Endometrium (tissue), 2 donors: Measurements from ENCODE around the gene DCHS1.

Source experiments
- FAIRE-seq: peaks from 2 replicates; lab custom pipeline; 2012; peaks lifted over from hg19 to GRCh38; lab: Jason Lieb, UNC
- donor health status: control.
- donor health status: control.

The DCHS1 gene

DNA sequence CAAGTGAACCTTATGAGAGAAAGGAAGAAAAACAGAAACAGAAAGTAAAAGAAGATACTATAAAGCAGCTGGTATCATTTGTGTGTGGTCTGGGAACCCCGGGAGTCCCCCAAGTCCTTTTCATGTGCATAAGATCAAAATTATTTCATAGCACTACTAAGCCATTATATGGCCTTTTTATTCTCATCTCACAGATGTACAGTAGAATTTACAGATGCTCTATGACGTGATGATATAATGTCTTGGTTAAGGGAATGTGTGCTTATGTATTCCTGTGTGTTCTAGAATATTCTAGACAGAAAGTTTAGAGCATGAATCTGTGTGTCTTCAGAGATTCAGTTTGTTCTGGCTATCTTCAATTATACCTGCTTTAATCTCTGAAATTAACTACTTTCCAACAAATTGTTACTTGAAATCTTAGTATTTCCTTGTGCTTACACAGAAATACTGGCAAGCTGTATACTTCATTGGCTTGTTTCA, 27.8 kb downstream of the DCHS1 start:
- FAIRE-seq, result no peak

- no peak for FAIRE-seq
These were observed 28.4 kb downstream of the DCHS1 start for GRCh38 chr11:6626971-6627761.

DNA sequence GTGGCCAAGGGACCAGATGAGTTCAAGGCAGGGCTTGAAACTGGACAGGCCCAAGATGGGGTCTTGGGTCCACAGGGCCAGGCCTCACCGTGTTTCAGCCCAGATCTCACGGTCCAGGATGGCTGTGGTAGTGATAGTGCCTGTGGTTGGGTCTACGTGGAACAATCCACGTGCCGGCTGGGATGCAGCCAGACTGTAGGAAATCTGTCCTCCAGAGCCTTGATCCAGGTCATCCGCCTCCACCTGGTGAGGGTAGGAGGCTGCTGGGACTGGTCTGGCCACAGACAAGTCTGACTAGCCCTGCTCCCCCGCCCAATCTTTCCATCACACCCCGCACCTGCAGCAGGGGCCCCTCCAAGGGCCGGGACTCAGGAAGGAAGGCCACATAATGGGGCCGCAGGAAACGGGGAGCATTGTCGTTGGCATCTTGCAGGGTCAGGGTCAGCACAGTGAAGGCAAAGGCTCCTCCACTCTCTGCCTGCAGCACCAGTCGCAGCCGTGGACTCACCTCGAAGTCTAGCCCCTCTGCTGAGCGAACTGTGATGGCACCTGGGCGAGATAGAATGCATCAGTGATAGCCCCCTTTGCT, 29.7 kb downstream of the DCHS1 start:
- no peak for FAIRE-seq

DNA sequence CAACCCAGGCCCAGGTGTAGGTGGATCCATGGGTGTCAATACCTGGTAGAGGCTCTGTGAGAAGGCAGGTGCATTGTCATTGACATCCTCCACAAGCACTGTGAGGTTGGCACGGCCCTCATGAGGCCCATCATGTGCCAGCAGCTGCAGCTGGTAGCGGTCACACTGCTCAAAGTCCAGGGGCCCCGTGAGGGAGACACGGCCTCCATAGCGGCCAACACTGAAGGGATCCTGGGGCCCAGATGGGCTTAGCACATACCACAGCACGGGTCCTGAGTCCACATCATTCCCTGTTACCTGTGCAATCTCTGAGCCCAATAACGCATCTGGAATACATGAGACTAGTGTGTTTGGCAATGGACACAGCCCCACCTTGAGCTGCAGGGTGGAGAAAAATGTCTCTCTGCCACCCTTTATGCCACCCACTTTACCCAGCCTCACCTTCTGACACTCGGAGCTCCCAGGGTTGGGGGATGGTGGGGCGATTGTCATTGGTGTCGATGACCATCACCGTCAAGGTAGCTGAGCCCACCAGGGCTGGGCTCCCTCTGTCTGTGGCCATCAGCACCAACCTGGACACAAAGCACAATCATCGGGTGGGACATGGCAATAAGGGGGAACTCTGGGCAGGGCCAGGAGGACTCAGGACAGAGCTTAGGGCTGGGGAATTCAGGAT, 30.3 kb downstream of the DCHS1 start:
- FAIRE-seq, result no peak

DNA sequence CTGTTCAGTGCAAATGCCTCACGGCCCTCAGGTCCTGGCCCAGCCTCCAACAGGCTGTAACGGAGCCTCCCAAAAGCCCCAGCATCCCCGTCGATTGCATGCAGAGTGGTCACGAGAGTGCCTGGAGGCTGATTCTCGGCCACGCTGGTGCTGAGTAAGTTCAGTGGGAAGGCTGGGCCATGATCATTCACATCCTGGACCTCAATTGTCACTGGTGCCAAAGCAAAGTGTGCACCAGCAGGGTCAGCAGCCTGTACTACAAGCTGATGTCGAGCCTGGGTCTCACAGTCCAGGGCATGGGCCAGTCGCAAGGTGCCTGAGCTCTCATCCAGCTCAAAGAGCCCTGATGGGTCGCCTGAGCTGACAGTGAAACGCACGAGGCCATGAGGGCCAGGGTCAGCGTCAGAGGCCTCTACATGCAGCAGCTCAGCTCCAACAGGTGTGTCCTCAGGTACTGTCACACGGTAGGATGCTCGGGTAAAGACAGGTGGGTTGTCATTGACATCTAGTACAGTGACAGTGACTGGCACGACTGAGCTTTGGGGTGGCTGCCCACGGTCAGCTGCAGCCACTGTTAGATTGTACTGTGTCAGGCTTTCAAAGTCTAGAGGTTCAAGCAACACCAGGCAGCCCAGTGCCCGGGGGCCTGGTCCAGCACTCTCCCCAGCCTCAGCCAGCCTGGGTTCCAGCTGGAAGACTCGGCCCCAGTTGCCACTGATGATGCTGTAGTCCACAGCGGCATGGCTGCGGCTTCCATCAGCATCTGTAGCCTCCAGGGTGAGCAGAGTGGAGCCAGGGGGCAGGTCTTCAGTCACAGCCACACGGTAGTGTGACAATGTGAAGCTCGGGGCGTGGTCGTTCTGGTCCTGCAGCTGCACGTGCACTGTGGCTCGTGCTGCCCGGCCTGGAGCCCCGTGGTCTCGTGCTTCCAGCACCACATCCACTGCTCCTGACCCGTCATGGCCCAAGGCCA, 31.9 kb downstream of the DCHS1 start:
- no peak for FAIRE-seq

- no peak for FAIRE-seq
These were observed 33.1 kb downstream of the DCHS1 start for GRCh38 chr11:6622261-6623171.

GRCh38 chr11:6621711-6622211, 33.8 kb downstream of the DCHS1 start:
- FAIRE-seq, result no peak

DNA sequence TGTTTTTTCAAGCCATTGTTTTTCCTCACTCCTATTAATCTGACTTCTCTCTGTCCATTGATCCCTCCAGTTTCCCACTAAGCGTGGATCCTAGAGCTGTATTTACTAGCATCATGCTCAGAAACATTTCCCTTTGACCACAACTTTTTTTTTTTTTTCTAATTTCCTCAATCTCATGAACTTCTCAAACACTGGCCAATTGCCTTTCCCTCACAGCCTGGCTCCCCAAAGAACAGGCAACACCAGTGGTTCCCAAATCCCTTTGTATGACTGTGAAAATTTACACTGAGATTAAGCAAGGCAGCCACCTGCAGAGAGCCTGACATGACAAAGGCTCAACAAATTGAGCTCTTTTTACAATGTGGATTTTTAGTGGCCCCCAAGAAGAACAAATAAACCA, 35.0 kb downstream of the DCHS1 start:
- no peak for FAIRE-seq

DNA sequence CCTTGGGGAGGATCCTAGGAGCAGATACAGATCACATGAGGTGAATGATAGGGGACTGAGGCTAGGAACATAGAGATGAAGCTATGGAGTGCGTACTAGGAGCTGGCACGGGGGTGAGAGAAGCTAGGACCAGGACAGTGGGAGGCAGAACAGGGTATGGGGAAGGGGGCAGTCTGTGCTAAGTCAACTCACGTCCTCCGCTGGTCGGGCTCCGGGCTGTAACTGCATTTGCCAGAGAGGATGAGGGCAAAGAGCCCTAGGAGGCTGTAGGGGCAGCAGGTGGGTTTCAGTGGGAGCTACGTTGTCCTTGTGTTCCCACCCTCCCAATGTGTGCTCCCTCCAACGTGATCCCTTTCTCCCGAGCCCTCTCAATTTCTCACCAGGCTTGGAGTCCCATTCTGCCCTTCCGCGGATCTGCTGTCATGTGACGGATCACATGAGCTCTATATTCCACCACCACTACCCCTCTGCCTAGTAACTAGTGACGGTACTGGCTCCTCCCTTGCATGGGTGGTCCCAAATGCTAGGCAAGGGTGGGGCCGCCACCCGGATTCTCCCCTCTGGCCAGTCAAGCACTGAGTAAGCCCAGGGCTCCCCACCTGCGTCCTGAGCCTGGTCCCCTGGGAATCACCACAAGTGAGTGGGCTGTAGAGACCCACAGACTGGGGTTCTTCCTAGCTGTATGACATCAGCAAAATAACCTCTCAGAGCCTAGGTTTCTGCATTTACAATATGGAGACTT, 36.4 kb downstream of the DCHS1 start, which contains the start of gene TPP1:
TPP1 (minus strand) TSS at position 419 of the 742 bp plus-strand sequence; CDS start at position 397, 22 bp downstream.
- FAIRE-seq, result peak; percentile 94

DNA sequence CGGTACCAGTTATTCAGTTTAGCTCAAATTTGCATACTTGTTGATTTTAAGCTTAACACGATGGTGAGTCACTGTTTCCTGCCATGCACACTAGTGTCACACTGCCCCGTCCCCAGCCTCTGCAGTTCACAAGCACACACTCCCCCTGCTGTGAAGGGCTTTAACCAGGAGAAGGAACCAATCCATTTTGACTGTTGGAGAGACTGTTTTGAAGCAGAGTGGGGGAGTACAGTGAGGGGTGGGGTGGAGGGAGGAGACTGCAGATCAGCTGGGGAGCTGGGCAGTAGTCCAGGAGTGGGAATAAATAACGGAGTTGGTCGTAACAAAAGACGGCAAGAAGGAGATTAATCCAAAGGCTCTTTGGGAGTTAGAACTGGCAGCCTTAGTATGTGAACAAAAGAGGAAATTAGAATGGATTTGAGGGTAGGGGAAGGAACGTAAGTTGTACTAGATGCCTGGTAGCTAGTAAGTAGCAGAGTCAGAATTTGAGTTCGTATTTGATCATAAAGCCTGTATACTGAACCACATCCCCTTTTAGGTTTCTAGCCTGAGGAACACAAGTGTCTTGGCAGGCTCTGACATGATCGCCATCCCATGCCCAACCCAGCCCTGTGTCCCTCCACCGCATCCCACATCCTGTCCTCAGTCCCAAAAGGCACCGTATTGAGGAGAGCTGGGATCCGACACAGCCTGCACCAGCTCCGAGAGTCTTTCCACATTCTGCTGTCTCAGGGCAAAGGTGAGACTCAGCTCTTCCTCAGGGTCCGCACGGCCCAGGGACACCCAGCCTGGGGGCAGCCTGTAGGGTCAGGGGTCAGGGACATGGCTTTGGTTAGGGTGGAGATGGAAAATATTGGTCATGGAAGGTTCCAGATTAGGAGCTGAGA, 37.2 kb downstream of the DCHS1 start:
- peak; percentile 92 for FAIRE-seq

GRCh38 chr11:6617315-6617781, 38.3 kb downstream of the DCHS1 start:
- no peak for FAIRE-seq

GRCh38 chr11:6616596-6617250, 38.9 kb downstream of the DCHS1 start:
- FAIRE-seq, result no peak

- no peak for FAIRE-seq
These were observed 39.6 kb downstream of the DCHS1 start for GRCh38 chr11:6615882-6616585.

DNA sequence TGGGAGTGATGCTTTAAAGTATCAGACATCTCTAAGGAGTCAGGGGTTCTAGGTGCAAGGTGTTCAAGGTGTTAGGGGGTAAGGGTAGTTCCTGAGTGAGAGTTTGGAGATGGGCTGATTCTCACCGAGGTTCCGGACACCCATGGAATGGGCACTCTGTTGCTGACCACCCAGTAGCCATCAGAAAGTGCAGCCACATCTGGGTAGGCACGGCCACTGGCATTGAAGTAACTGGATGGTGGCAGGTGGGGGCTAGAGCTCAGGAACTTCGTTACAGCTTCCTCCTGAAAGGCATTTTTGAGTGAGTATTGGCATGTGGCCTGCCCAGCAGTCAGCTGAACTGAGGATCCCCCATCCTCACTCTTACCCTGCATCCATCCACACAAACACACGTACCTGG, 40.6 kb downstream of the DCHS1 start:
- no peak for FAIRE-seq

GRCh38 chr11:6614446-6614845, 41.2 kb downstream of the DCHS1 start:
- no peak for FAIRE-seq

DNA sequence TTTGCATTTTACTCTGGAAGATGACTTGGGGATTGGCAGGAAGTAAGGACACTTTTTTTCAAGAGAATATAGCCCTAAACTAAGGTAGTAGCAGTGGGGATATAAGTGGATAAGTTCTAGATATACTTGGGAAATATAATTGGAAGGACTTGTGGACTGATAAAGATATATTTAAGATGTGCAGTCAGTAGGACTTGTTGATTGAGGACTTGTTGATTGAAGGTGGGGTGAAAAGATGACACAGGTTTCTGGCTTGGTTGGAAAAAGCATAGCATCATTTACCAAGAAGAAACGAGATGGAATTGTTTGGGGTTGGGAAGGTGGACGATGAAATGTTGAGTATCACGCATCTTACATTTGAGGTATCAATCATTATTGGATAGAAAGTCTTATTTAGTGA, 42.1 kb downstream of the DCHS1 start:
- no peak for FAIRE-seq
